ENCODE results near the gene WDR45B.

DNA sequence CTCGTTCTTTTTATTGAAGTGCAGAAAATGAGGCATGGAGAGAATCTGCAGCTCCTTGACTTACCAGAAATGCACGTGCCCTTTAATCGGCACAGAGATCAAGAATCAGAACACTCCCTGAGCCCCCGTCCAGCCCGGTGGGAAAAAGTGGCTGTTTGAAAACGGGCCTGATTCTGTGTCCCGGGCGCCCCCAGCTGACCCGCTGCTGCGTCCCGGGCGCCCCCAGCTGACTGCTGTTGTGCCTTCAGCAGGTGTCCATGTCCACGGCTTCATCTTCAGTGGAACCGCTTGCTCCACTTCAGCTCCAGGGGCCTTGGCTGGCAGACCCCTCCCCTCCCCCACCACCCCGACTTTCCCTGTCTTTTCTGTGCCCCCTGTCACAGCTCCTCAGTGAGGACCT is 81.0 kb downstream of the WDR45B start:
- TF ChIP-seq CTCF (IDR thresholded peaks at IDR 0.05) (no peak), POLR2A (IDR thresholded peaks at IDR 0.05) (no peak)

All from ovary (tissue), 3 donors.